ENCODE data around the gene TMCO2. TPM values are rescaled to one million over a fixed set of nuclear protein-coding genes. Genes with fewer than 3 reads are reported as not detected.
"Not testable (repeated sequence)": the region's sequence is repeated elsewhere in the genome, so short reads cannot be mapped to it uniquely, and the experiment has no call there.

The TMCO2 gene
- total RNA-seq, 1 experiment from 2014 or later = not detected

- Histone ChIP-seq H3K4me1 (ENCODE audit: insufficient read depth, low read length, poor library complexity, severe bottlenecking) (no peaks in the 10 kb centered on the region), H3K27ac (ENCODE audit: low read depth, low read length, poor library complexity, severe bottlenecking) (no peak overlapping the region), H3K27me3 (replicated peaks; ENCODE audit: insufficient read depth, low read depth, low read length, poor library complexity) (no peaks in the 10 kb centered on the region), H3K36me3 (ENCODE audit: insufficient read depth, low read length, poor library complexity, severe bottlenecking) (peaks cover 13% of the 10 kb centered on the region), H3K9me3 (ENCODE audit: low read depth, low read length, poor library complexity, severe bottlenecking) (no peaks in the 10 kb centered on the region), H3K4me3 (ENCODE audit: low read depth, low read length, poor library complexity, severe bottlenecking) (no peak overlapping the region)
- ChIA-PET CTCF (no interaction called here), POLR2A (ENCODE audit: low non-redundant PET) (no interaction called here)
- BruUV-seq (replicated peaks) = no TSS peak
- intact Hi-C loops (cut with micrococcal nuclease; ENCODE audit: unreplicated experiment) = no loop called here
- no peak for DNase-seq (ENCODE audit: low spot score)
- TF ChIP-seq CTCF (conservative IDR thresholded peaks at IDR 0.05; ENCODE audit: low read depth, low read length) (no peak), EZH2 (IDR thresholded peaks at IDR 0.05; ENCODE audit: borderline replicate concordance, low read depth, low read length, poor library complexity, severe bottlenecking) (no peak)
Measured at GRCh38 chr1:40210511-40211204, 37.1 kb upstream of the TMCO2 start.

GRCh38 chr1:40218333-40218732 is 29.4 kb upstream of the TMCO2 start:
- ChIA-PET CTCF (no interaction called here), POLR2A (ENCODE audit: low non-redundant PET) (no interaction called here)

GRCh38 chr1:40221471-40221905 is 26.2 kb upstream of the TMCO2 start:
- H3K36me3 ChIP-seq (ENCODE audit: insufficient read depth, low read length, poor library complexity, severe bottlenecking); H3K27ac ChIP-seq (ENCODE audit: low read depth, low read length, poor library complexity, severe bottlenecking); intact Hi-C loops (cut with micrococcal nuclease; ENCODE audit: unreplicated experiment); BruUV-seq (replicated peaks); H3K9me3 ChIP-seq (ENCODE audit: low read depth, low read length, poor library complexity, severe bottlenecking); H3K4me3 ChIP-seq (ENCODE audit: low read depth, low read length, poor library complexity, severe bottlenecking); POLR2A ChIA-PET (ENCODE audit: low non-redundant PET); H3K4me1 ChIP-seq (ENCODE audit: insufficient read depth, low read length, poor library complexity, severe bottlenecking); DNase-seq (ENCODE audit: low spot score); CTCF ChIA-PET; H3K27me3 ChIP-seq (replicated peaks; ENCODE audit: insufficient read depth, low read depth, low read length, poor library complexity): not testable (repeated sequence)

More at GRCh38 chr1:40218333-40218732, 29.4 kb upstream of the TMCO2 start:
- Histone ChIP-seq H3K4me3 (ENCODE audit: low read depth, low read length, poor library complexity, severe bottlenecking) (no peak overlapping the region), H3K4me1 (ENCODE audit: insufficient read depth, low read length, poor library complexity, severe bottlenecking) (no peaks in the 10 kb centered on the region), H3K27ac (ENCODE audit: low read depth, low read length, poor library complexity, severe bottlenecking) (no peak overlapping the region), H3K36me3 (ENCODE audit: insufficient read depth, low read length, poor library complexity, severe bottlenecking) (no peaks in the 10 kb centered on the region), H3K27me3 (replicated peaks; ENCODE audit: insufficient read depth, low read depth, low read length, poor library complexity) (no peaks in the 10 kb centered on the region), H3K9me3 (ENCODE audit: low read depth, low read length, poor library complexity, severe bottlenecking) (no peaks in the 10 kb centered on the region)
- no peak for DNase-seq (ENCODE audit: low spot score)
- intact Hi-C loops (cut with micrococcal nuclease; ENCODE audit: unreplicated experiment) = no loop called here
- TF ChIP-seq CTCF (conservative IDR thresholded peaks at IDR 0.05; ENCODE audit: low read depth, low read length) = no peak
- no peak for TF ChIP-seq EZH2 (IDR thresholded peaks at IDR 0.05; ENCODE audit: borderline replicate concordance, low read depth, low read length, poor library complexity, severe bottlenecking)
- no TSS peak for BruUV-seq (replicated peaks)
